Endothelial cell of umbilical vein (primary cell): ENCODE measurements around the gene LDB3. TPM values are rescaled to one million over a fixed set of nuclear protein-coding genes. Genes with fewer than 3 reads are reported as not detected.

ENCODE experiments used
- BruUV-seq: library from RNA; stranded (reverse); fragments of 400-500 nt; replicated peaks from 2 replicates; lab custom pipeline; 2021; lab: Mats Ljungman, UMichigan
- CTCF ChIA-PET: fragments of 300-600, 350-600 bp; sonication (Branson Sonifier 250); formaldehyde crosslinking; loops from one replicate; lab custom pipeline; 2021; ENCODE audit warnings: antibody characterized with exemption, inconsistent platforms; lab: Charles Lee
- POLR2A ChIA-PET: fragments of 300-600, 350-600 bp; sonication (Branson Sonifier 250); formaldehyde crosslinking; loops from one replicate; lab custom pipeline; 2021; ENCODE audit warnings: antibody characterized with exemption, inconsistent platforms; lab: Charles Lee
- DNase-seq: peaks from one replicate; pipeline ENCODE4 v3.0.0-alpha.2; 2011; ENCODE audit warnings: low read depth, low spot score
- FAIRE-seq: peaks from 2 replicates; lab custom pipeline; 2011; peaks lifted over from hg19 to GRCh38; lab: Jason Lieb, UNC
- H2AFZ ChIP-seq: 2 replicates; pipeline ENCODE4 v1.6.0; 2012; ENCODE audit warnings: low read depth, low read length, control low read depth, inconsistent platforms
- H3K27ac ChIP-seq: 2 replicates; pipeline ENCODE4 v1.5.1; 2011; ENCODE audit warnings: low read depth, mild to moderate bottlenecking, control low read depth, low read length, moderate library complexity; ENCODE audit not compliant: insufficient read depth
- H3K27me3 ChIP-seq, 2 experiments: 2 replicates each; pipeline versions ENCODE4 v1.6.0 to v1.6.1; 2011; ENCODE audit warnings: low read length in 2 of 2, mixed read lengths in 1 of 2; ENCODE audit not compliant: control insufficient read depth in 2 of 2, insufficient read depth in 2 of 2
- H3K36me3 ChIP-seq, 2 experiments: 2 replicates in 1 of 2; 3 replicates in 1 of 2; pipeline ENCODE4 v1.5.1; 2011; ENCODE audit warnings: low read length in 2 of 2, mild to moderate bottlenecking in 1 of 2, moderate library complexity in 1 of 2; ENCODE audit not compliant: control insufficient read depth in 2 of 2, insufficient read depth in 2 of 2; ENCODE audit errors: extremely low read depth in 1 of 2
- H3K4me1 ChIP-seq: 3 replicates; pipeline ENCODE4 v1.5.1; 2011; ENCODE audit warnings: mild to moderate bottlenecking, low read length; ENCODE audit not compliant: control insufficient read depth, insufficient read depth; ENCODE audit errors: extremely low read depth
- H3K4me2 ChIP-seq: 2 replicates; pipeline ENCODE4 v1.6.1; 2011; ENCODE audit warnings: low read length, control low read depth, mixed read lengths; ENCODE audit not compliant: insufficient read depth
- H3K4me3 ChIP-seq, 3 experiments: fragments of 200-600 bp in 1 of 3; sonication (generic), shearing (Covaris generic) in 1 of 3; replicated peaks in 1 of 3; 2 replicates each; pipeline ENCODE4 v1.5.1; 2011 to 2016; ENCODE audit warnings: control low read depth in 3 of 3, low read length in 3 of 3, mild to moderate bottlenecking in 2 of 3, inconsistent platforms in 1 of 3, low read depth in 1 of 3, moderate library complexity in 1 of 3; ENCODE audit not compliant: insufficient read depth in 1 of 3
- H3K79me2 ChIP-seq: 2 replicates; pipeline ENCODE4 v1.6.0; 2012; ENCODE audit warnings: low read length, inconsistent platforms; ENCODE audit not compliant: control insufficient read depth, insufficient read depth
- H3K9ac ChIP-seq: replicated peaks from 2 replicates; pipeline ENCODE3; 2011; ENCODE audit warnings: low read length, control low read depth; ENCODE audit not compliant: insufficient read depth; ENCODE audit errors: extremely low read depth
- H3K9me1 ChIP-seq: replicated peaks from 3 replicates; pipeline ENCODE4 v1.6.0; 2011; ENCODE audit warnings: mild to moderate bottlenecking, low read length; ENCODE audit not compliant: control insufficient read depth, insufficient read depth; ENCODE audit errors: extremely low read depth
- H3K9me3 ChIP-seq: replicated peaks from 2 replicates; pipeline ENCODE4 v1.5.1; 2012; ENCODE audit warnings: low read length, inconsistent platforms; ENCODE audit not compliant: control insufficient read depth, insufficient read depth
- H4K20me1 ChIP-seq: replicated peaks from 2 replicates; pipeline ENCODE3; 2011; ENCODE audit warnings: mild to moderate bottlenecking, low read length; ENCODE audit not compliant: control insufficient read depth, insufficient read depth; ENCODE audit errors: extremely low read depth
- EZH2 ChIP-seq: IDR thresholded peaks from 2 replicates; pipeline ENCODE4 v1.6.1; 2012; ENCODE audit warnings: borderline replicate concordance, low read depth, mild to moderate bottlenecking, moderate library complexity, low read length, inconsistent platforms; ENCODE audit not compliant: severe bottlenecking
- FOS ChIP-seq: IDR thresholded peaks from 2 replicates; pipeline ENCODE4 v1.6.1; 2011; ENCODE audit warnings: mild to moderate bottlenecking, low read length, moderate library complexity, borderline replicate concordance; ENCODE audit not compliant: insufficient read depth
- GATA2 ChIP-seq: IDR thresholded peaks from 2 replicates; pipeline ENCODE4 v1.7.0; 2011; ENCODE audit warnings: low read depth, mild to moderate bottlenecking, moderate library complexity, mixed read lengths, low read length; ENCODE audit not compliant: insufficient read length, insufficient read depth
- JUN ChIP-seq: IDR thresholded peaks from 2 replicates; pipeline ENCODE4 v1.6.1; 2011; ENCODE audit warnings: borderline replicate concordance, low read depth; ENCODE audit not compliant: insufficient read length, insufficient read depth
- MYC ChIP-seq: IDR thresholded peaks from one replicate; pipeline ENCODE4 v1.6.1; 2011; ENCODE audit warnings: mild to moderate bottlenecking, low read depth, low read length
- POLR2A ChIP-seq: IDR thresholded peaks from 2 replicates; pipeline ENCODE4 v1.6.1; 2012; ENCODE audit warnings: low read depth, mild to moderate bottlenecking, control low read depth, low read length
- dilution Hi-C: fragments of 300-500 bp; cut with MboI; formaldehyde crosslinking; loops from one replicate; pipeline ENCODE4 v1.15.0; 2019; ENCODE audit warnings: low sequenced_read_pairs; ENCODE audit not compliant: extremely low pct_ligation_motif_present
- intact Hi-C: fragments of 100-400 bp; cut with micrococcal nuclease; formaldehyde crosslinking; loops from one replicate; pipeline ENCODE4 v1.10.0; 2022
- polyA plus RNA-seq, 4 experiments: library from polyadenylated mRNA; depleted of rRNA in 3 of 4; stranded (reverse) in 3 of 4; unstranded in 1 of 4; fragments of >200 nt; gene quantifications; 2 replicates each; pipeline versions ENCODE4 v1.2.1 to v1.2.3, GENCODE V29; 2011 to 2012; ENCODE audit warnings: missing spikeins in 1 of 4
- total RNA-seq: library from RNA; stranded (reverse); gene quantifications from 2 replicates; pipeline ENCODE4 v1.2.3, GENCODE V29; 2021
- TF ChIP-seq, protein P1 (sequence below), 2 donors: IDR thresholded peaks; 1 replicate in 1 of 2; 2 replicates in 1 of 2; pipeline ENCODE4 v1.5.1; 2011; ENCODE audit warnings: low read length in 2 of 2, mild to moderate bottlenecking in 2 of 2, moderate library complexity in 2 of 2, control low read depth in 1 of 2, inconsistent platforms in 1 of 2, low read depth in 1 of 2; ENCODE audit not compliant: insufficient read depth in 1 of 2; ENCODE audit errors: extremely low read depth in 1 of 2

Gene LDB3
- total and polyA plus RNA-seq, 2 donors (not counting 3 experiments of a cell fraction or from before 2014, with no cell fraction given): not detected

DNA sequence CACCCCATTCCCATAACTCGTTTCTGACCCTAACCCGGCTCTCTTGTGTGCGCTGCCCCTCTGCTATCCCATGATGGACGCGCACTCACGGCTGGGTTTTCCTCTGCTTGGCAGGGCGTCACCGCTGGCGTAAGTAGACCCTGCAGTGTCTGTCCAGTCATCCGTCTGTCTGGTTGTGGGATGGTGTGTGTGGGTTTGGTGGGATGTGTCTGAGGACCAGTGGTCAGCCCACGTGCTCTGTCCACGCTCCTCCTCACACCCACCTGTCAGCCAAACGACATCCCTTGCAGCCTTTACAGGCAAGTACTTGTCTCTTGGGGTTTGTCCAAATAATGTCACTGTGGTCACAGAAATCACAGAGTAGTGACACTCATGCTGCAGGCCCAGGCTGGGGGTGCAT is 20.8 kb downstream of the LDB3 start:
- H3K9me3 ChIP-seq: no peaks in the 10 kb centered on the region
- H3K36me3 ChIP-seq: no peaks in the 10 kb centered on the region
- H3K9me1 ChIP-seq: no peaks in the 10 kb centered on the region
- no peaks in the 10 kb centered on the region for H4K20me1 ChIP-seq
- BruUV-seq: no TSS peak
- POLR2A ChIA-PET: no interaction called here
- FAIRE-seq (no peak), DNase-seq (no peak)
- H3K27me3 ChIP-seq: peaks cover 35 to 46% of the 10 kb centered on the region in 2 experiments
- H3K4me1 ChIP-seq: no peaks in the 10 kb centered on the region
- dilution Hi-C loops: no loop called here
- no peaks in the 10 kb centered on the region for H3K79me2 ChIP-seq
- no peak overlapping the region for H3K4me3 ChIP-seq
- no peak overlapping the region for H2AFZ ChIP-seq
- no peak overlapping the region for H3K4me2 ChIP-seq
- H3K9ac ChIP-seq: no peak overlapping the region
- no peak overlapping the region for H3K27ac ChIP-seq
- CTCF ChIA-PET: interaction anchor here (1.0 to 6.6 kb wide), 4 partner anchors 11 to 211 kb away, joined by 3 to 67 read pairs (median 3); no protein-coding TSS in a partner anchor
- intact Hi-C loops: no loop called here
- TF ChIP-seq MYC: no peak
- TF ChIP-seq, protein P1, sequence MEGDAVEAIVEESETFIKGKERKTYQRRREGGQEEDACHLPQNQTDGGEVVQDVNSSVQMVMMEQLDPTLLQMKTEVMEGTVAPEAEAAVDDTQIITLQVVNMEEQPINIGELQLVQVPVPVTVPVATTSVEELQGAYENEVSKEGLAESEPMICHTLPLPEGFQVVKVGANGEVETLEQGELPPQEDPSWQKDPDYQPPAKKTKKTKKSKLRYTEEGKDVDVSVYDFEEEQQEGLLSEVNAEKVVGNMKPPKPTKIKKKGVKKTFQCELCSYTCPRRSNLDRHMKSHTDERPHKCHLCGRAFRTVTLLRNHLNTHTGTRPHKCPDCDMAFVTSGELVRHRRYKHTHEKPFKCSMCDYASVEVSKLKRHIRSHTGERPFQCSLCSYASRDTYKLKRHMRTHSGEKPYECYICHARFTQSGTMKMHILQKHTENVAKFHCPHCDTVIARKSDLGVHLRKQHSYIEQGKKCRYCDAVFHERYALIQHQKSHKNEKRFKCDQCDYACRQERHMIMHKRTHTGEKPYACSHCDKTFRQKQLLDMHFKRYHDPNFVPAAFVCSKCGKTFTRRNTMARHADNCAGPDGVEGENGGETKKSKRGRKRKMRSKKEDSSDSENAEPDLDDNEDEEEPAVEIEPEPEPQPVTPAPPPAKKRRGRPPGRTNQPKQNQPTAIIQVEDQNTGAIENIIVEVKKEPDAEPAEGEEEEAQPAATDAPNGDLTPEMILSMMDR (IDR thresholded peaks at IDR 0.05; ENCODE audit: extremely low read depth in 1 of 2, insufficient read depth in 1 of 2, low read depth in 1 of 2, low read length in 2 of 2): no peak
- TF ChIP-seq GATA2: no peak
- TF ChIP-seq FOS: no peak
- no peak for TF ChIP-seq POLR2A
- TF ChIP-seq JUN: no peak

DNA sequence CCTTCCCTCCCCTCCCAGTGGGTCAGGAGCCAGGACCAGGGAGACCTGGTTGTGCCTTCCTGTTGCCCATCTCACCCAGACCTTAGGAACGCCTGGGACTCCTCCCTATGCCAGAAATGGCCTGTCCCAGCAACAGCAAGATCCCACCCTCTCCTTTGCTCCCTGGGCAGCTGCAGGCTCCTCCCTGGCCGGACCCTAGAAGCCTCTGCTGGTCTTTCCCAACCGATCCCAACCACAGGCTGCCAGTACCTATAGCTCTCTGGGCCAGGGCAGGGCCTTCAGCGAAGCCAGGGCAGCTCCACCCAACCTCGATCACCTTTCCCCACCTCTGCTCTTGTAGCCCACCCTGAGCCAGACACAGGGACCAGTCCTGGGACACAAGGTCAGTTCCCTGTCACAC is 21.9 kb downstream of the LDB3 start:
- H3K79me2 ChIP-seq: no peaks in the 10 kb centered on the region
- BruUV-seq: no TSS peak
- DNase-seq (no peak), FAIRE-seq (no peak)
- peaks cover 41 to 52% of the 10 kb centered on the region in 2 experiments for H3K27me3 ChIP-seq
- ChIA-PET CTCF (interaction anchor here (0.7 to 6.6 kb wide), 4 partner anchors 17 to 277 kb away, joined by 3 to 67 read pairs (median 4); no protein-coding TSS in a partner anchor), POLR2A (no interaction called here)
- no peak for TF ChIP-seq EZH2
- H2AFZ ChIP-seq: no peak overlapping the region
- no peak overlapping the region for H3K4me3 ChIP-seq
- H3K9me1 ChIP-seq: no peaks in the 10 kb centered on the region
- H3K9me3 ChIP-seq: no peaks in the 10 kb centered on the region
- H3K4me1 ChIP-seq: no peaks in the 10 kb centered on the region
- no peak overlapping the region for H3K27ac ChIP-seq
- no peak overlapping the region for H3K4me2 ChIP-seq
- intact Hi-C loops: no loop called here
- no peak overlapping the region for H3K9ac ChIP-seq
- dilution Hi-C loops: no loop called here
- H3K36me3 ChIP-seq: no peaks in the 10 kb centered on the region
- H4K20me1 ChIP-seq: no peaks in the 10 kb centered on the region
